ACC112 (cell line): Measurements from ENCODE around the gene CNOT1.

ENCODE experiments used
- H2AFZ ChIP-seq: fragments of 200-600 bp; sonication (generic); one replicate; pipeline ENCODE4 v1.6.0; 2017; ENCODE audit warnings: antibody characterized with exemption, low read length; ENCODE audit not compliant: unreplicated experiment
- H3K27ac ChIP-seq: fragments of 200-600 bp; sonication (generic); 2 replicates; pipeline ENCODE4 v1.5.1; 2014; ENCODE audit warnings: low read depth, mild to moderate bottlenecking, antibody characterized with exemption, low read length, moderate library complexity
- H3K27me3 ChIP-seq: fragments of 200-600 bp; sonication (generic); 2 replicates; pipeline ENCODE4 v1.6.1; 2014; ENCODE audit warnings: mild to moderate bottlenecking, antibody characterized with exemption, low read length, moderate library complexity, mixed read lengths; ENCODE audit not compliant: insufficient read depth
- H3K36me3 ChIP-seq: fragments of 200-600 bp; sonication (generic); 2 replicates; pipeline ENCODE4 v1.6.1; 2016; ENCODE audit warnings: mild to moderate bottlenecking, antibody characterized with exemption, low read length, moderate library complexity, mixed read lengths; ENCODE audit not compliant: insufficient read depth
- H3K4me1 ChIP-seq: fragments of 200-600 bp; sonication (generic); one replicate; pipeline ENCODE4 v1.6.1; 2016; ENCODE audit warnings: low read length, mixed read lengths; ENCODE audit not compliant: insufficient read depth, unreplicated experiment, control insufficient read depth
- H3K4me3 ChIP-seq: fragments of 200-600 bp; sonication (generic); 2 replicates; pipeline ENCODE4 v1.5.1; 2014; ENCODE audit warnings: mild to moderate bottlenecking, low read depth, low read length
- H3K79me2 ChIP-seq: fragments of 200-600 bp; sonication (generic); one replicate; pipeline ENCODE4 v1.6.0; 2016; ENCODE audit warnings: low read length; ENCODE audit not compliant: control insufficient read depth, unreplicated experiment, insufficient read depth

The CNOT1 gene

DNA sequence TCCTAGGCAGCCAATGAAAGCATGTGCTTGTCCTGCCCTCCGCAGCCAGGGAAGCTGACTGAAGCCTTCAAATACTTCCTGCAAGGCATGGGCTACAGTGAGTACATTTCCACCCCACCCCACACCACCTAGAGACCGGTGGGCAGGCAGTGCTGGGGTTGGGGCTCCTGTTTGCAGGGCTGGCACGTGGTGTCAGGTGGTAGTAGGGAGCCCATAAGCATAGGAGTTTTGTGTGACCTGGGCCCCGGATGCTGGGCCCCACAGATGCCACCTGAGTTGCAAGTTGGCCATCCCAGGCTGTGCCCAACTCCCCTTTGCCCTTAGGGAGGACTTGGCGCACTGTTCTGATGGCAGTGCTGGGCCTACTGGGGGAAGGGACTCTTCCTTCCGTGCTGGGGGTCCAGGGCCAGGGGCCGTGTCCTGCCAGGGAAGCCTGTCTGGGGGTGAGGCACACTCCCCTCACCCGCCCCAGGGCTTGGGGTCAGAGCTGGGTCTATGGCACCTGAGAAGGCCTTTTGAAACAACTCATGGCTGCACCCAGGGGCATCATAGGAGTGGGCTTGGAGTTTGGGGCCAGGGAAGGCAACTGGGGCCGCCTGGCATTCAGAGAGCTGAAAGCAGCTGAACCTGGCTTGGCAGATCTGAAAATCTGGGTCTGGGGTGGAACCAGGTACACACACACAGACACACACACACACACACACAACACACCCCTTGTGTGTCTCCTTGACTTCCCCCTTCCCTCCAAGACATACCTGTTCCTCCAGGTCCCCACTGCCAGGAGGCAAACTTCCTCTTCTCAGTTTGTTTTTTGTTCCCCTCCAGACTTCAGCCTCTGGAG lies 120.2 kb downstream of the CNOT1 start:
- no peaks in the 10 kb centered on the region for H3K27me3 ChIP-seq
- no peak overlapping the region for H3K27ac ChIP-seq
- no peaks in the 10 kb centered on the region for H3K79me2 ChIP-seq
- no peak overlapping the region for H2AFZ ChIP-seq
- no peaks in the 10 kb centered on the region for H3K36me3 ChIP-seq
- H3K4me1 ChIP-seq, result no peaks in the 10 kb centered on the region
- no peak overlapping the region for H3K4me3 ChIP-seq

DNA sequence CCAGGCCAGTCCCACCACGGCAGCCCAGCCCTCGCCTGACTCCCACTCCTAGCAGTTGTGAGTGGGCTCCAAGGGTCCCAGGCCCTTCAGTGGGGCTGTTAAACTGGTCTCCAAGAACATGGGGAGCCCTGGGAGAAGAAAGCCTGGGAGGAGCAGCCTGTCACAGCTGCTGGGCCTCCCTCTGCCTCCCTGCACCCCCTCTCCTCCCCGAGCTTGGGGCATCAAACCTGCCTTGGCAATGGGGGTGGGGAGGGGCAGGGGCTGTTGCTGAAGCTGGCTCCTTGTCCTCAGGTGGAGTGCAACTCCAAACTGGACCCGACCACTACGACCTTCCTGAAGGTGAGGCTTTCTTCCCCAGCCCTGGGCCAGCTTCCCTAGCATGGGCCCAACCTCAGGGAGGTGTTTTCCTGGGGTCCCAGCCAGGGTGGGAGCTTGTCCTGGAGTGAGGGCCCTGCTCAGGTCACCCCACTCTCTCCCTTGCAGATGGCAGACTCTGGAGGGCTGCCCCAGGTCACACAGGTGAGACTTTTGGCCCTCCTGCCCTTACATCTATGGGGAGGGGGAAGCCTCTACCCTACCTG lies 120.9 kb downstream of the CNOT1 start:
- Histone ChIP-seq H3K27me3 (no peaks in the 10 kb centered on the region), H3K27ac (no peak overlapping the region), H3K4me3 (no peak overlapping the region), H3K4me1 (no peaks in the 10 kb centered on the region), H3K79me2 (no peaks in the 10 kb centered on the region), H2AFZ (no peak overlapping the region), H3K36me3 (no peaks in the 10 kb centered on the region)

DNA sequence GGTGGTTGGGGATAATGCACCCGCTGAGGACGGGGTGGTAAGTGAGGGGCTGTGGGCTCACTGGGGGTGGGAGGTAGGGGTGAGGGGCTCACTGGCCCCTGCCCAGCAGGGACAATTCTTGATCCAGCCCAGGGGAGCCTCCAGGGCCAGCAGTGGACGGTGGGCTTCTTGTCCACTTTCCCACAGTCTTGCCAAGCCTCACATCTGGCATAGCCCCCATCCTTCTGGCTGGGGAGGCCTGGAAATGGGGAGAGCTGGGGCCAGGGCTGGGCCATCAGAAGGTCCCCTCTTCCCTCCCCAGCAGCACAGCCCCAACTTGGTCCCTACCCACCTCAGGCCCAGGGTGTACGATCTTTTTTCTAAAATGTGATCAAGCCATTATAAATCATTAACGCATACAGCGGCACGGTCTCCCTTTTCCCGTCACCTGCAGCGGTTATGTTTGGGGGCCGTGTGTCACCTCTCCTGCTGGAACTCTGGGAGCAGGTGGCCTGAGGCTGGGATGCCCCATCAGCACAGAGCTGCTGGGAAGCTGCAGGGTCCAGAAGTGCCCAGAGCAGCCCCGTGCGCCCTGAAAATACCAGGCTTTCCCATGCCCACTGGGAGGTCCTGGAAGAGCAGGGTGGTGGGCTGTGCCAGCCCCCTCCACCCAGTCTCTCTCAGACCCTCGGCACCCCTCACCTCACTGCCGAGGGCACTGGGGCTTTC lies 121.5 kb downstream of the CNOT1 start:
- no peak overlapping the region for H3K27ac ChIP-seq
- no peaks in the 10 kb centered on the region for H3K79me2 ChIP-seq
- no peaks in the 10 kb centered on the region for H3K4me1 ChIP-seq
- H3K36me3 ChIP-seq, result no peaks in the 10 kb centered on the region
- H2AFZ ChIP-seq, result no peak overlapping the region
- H3K27me3 ChIP-seq, result no peaks in the 10 kb centered on the region
- no peak overlapping the region for H3K4me3 ChIP-seq

DNA sequence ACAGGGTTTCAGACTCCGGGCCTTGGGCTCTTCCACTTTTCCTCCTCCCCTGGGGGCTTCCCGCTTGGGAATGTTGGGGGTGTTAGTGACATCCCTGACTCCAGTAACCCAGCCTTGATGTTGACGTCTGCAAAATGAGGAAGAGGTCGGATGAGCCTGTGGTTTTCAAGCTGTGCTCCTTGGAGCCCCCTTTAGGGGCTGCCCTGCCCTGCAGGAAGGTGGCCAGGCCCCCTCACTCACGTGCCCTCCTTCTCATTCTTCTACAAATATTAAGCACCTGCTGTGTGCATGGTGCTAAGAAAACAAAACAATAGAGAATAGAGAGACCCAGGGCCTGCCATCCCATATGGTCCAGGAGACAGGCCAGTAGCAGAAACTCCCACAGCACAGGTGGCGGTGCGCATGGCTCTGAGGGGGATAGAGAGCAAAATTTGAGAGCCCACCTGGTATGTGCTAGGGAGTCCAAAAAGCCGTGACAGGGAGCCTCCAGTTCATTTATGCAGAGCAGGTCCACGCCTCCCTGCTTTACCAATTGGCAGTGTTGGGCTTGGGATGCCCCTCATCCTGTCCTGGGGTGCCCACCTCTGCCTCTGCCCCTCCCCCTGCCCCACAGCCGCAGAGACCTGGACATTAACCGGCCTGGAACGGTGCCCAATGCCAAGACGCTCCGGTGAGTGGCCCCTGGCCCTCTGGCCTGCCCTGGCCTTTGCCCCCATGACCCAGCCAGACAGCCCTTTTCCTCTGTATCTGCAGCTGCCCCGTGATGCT lies 122.2 kb downstream of the CNOT1 start:
- Histone ChIP-seq H3K27ac (no peak overlapping the region), H3K79me2 (no peaks in the 10 kb centered on the region), H3K4me1 (no peaks in the 10 kb centered on the region), H3K27me3 (no peaks in the 10 kb centered on the region), H3K4me3 (no peak overlapping the region), H2AFZ (no peak overlapping the region), H3K36me3 (no peaks in the 10 kb centered on the region)

DNA sequence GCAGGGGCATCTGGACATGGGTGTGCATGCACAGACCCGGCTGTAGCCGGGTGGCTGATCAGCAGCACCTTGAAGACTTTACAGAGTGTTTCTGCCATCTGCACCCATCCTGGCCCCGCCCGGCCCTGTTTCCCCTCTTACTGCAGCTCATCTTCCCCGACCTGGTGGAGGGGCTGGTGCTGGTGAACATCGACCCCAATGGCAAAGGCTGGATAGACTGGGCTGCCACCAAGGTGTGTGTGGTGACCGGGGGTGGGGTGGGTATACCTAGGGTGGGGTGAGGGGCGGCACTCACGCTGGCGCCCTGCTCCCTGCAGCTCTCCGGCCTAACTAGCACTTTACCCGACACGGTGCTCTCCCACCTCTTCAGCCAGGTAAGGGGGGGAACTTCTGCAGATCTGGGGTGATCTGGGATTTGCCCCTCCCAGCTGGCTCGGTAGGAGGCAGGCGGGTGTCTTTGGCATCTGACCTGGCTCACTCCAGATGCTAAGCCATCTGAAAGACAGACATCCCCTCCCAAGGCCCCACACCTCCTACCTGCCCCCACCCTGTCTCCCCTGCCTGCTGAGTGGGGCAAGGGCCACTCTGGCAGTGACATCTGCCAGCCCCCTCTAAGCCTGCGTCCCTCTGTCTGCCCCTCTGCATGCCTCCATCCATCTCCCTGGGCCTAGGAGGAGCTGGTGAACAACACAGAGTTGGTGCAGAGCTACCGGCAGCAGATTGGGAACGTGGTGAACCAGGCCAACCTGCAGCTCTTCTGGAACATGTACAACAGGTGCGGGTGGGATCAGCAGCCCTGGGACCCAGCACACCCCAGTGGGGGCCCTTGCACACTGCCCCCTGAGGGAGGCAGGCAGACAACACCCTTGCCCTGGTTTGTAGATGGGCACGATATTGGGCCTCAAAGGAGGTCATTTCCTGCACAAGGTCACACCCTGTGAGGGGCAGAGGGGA lies 123.1 kb downstream of the CNOT1 start:
- Histone ChIP-seq H3K4me1 (no peaks in the 10 kb centered on the region), H3K79me2 (no peaks in the 10 kb centered on the region), H3K27me3 (no peaks in the 10 kb centered on the region), H3K27ac (no peak overlapping the region), H3K4me3 (no peak overlapping the region), H2AFZ (no peak overlapping the region), H3K36me3 (no peaks in the 10 kb centered on the region)

DNA sequence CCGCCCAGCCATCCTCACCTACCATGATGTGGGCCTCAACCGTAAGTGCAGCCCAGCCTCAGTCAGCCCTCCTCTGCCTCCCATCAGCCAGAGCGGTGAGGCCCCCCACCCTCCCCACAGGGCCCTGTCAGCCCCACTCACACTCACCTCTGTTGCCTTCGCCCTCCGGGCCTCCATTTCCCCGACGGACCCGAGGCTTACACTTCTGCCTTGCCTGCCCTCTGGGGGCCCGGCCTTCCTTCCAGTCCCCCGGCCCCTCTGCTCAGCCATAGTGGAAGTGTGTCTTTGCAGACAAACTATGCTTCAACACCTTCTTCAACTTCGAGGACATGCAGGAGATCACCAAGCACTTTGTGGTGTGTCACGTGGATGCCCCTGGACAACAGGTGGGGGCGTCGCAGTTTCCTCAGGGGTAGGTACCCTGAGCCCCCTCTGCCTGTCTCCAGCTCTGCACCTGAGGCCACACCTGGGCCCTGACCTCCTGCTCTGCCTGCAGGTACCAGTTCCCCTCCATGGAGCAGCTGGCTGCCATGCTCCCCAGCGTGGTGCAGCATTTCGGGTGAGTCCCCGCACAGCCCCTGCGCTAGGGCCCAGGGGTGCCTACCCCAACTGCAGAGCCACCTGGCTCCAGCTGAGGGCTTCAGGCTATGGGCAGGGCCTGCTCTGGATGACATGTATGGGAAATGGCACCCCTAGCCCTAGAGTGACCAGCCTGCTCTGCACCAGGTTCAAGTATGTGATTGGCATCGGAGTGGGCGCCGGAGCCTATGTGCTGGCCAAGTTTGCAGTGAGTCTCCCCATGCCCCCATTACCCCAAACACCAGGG lies 125.5 kb downstream of the CNOT1 start:
- H3K36me3 ChIP-seq, result no peaks in the 10 kb centered on the region
- peaks cover 3% of the 10 kb centered on the region for H3K4me1 ChIP-seq
- no peaks in the 10 kb centered on the region for H3K79me2 ChIP-seq
- H3K27ac ChIP-seq, result no peak overlapping the region
- H3K27me3 ChIP-seq, result no peaks in the 10 kb centered on the region
- no peak overlapping the region for H3K4me3 ChIP-seq
- no peak overlapping the region for H2AFZ ChIP-seq

DNA sequence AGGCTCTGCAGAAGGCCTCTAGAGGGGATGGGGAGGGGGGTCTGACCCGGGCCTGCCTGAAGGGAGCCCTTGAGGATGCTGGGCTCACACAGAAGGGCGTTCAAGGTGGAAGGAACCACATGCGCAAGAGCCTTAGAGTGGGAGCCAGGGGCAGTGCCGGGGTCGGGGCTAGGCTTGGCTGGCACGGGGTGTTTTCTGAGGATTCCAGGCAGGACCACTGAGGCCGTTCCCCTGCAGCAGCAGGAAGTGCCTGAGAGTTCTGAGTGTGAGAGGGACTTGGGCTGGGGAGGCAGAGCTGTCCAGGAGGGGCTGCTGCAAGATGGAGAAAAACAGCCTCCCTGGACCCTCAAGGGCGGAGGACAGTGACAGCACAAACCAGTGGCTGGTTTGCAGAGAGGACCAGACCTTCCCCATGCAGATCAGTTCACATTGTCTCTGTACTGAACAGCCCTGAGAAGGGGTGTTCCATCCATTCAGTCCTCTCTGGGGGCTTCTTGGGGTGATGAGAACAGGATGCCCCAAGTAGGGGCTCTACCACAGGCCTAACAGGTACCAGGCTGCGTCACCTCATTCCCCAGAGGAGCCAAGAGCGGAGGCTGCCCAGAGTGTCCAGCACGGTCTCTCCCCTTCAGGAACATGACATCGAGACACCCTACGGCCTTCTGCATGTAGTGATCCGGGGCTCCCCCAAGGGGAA lies 126.3 kb downstream of the CNOT1 start:
- H3K27me3 ChIP-seq, result no peaks in the 10 kb centered on the region
- no peaks in the 10 kb centered on the region for H3K36me3 ChIP-seq
- peaks cover 3% of the 10 kb centered on the region for H3K4me1 ChIP-seq
- no peak overlapping the region for H2AFZ ChIP-seq
- H3K27ac ChIP-seq, result no peak overlapping the region
- no peak overlapping the region for H3K4me3 ChIP-seq
- H3K79me2 ChIP-seq, result no peaks in the 10 kb centered on the region

DNA sequence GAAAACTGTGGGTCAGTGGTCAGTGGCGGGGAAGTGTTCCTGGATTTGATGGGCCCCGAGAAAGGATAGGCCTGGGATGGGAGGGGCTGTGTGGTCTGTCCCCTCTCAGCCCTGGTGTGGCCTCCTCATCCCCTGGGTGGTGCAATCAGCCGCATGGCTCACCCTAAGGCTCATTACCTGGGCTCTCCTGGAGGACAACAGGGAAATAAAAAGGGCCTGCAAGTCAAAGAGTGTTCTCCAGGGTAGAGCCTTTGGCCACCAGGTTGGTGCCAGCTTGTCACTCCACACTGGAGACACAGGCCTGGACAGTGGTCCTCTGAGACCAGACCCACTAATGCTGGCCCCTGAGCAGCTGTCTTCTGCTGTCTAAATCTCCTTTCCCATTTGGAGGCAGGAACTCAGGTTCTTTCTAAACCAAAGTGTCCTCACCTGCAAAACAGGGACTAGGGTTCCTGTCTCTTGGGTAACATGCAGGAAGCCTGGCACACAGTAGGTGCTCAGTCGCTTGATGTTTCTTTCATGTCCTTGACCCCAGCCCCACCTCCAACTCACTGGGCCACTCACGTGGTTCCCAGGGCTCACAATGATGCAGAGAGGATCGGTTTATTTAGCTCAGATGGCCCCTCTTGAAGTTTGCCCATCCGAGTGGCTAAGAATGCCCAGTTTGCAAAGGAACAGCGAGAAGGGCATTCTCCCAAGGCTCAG lies 127.3 kb downstream of the CNOT1 start:
- H3K4me1 ChIP-seq, result peaks cover 3% of the 10 kb centered on the region
- H3K4me3 ChIP-seq, result no peak overlapping the region
- no peaks in the 10 kb centered on the region for H3K36me3 ChIP-seq
- no peaks in the 10 kb centered on the region for H3K79me2 ChIP-seq
- H3K27ac ChIP-seq, result no peak overlapping the region
- no peaks in the 10 kb centered on the region for H3K27me3 ChIP-seq
- no peak overlapping the region for H2AFZ ChIP-seq
